HG03103 (cell line): ENCODE results near the gene CTXN1.
"Not testable (repeated sequence)": the region's sequence is repeated elsewhere in the genome, so short reads cannot be mapped to it uniquely, and the experiment has no call there.

Experiments used
- ATAC-seq: cut with Tn5 transposase; IDR thresholded peaks from one replicate; pipeline ENCODE4 v1.9.1; 2021; ENCODE audit warnings: low read depth; ENCODE audit not compliant: unreplicated experiment

CTXN1 gene

DNA sequence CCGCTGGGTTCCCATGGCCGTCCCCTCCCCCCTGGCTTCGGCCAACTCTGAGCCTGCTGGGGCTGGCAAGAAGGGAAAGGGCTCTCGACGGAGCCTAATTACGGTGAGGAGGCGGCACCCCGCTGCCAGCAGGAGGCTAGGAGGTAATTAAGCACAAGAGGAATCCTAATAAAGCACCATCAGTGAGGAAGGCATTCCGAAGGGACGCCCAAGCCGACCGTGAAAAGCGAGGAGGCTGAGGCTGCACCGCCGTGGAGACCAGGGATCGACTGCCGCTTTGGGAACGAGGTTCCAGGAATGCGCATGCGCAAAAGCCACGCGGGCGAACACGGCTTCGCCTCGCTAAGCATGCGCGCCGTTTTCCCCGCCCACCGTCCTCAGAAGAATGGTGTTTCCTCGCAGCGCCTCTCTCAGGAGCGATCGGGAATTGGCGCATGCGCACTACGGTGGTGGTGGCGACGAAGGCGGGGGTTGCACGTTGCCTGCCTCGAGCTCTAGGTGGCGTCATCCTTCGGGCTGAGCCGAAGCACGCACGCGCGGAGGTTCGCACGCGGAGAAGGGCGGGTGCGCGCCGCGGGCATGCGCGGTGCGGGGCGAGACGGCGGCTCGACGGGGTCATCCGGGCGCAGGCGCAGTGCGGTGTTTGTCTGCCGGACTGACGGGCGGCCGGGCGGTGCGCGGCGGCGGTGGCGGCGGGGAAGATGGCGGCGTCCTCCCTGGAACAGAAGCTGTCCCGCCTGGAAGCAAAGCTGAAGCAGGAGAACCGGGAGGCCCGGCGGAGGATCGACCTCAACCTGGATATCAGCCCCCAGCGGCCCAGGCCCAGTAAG lies 22.5 kb downstream of the CTXN1 start, which contains the start of gene MAP2K7:
TSS of gene MAP2K7 (plus strand) at position 634 of the 830 bp plus-strand sequence. CDS start at position 702, 68 bp downstream.
- peak; percentile 86 for ATAC-seq

DNA sequence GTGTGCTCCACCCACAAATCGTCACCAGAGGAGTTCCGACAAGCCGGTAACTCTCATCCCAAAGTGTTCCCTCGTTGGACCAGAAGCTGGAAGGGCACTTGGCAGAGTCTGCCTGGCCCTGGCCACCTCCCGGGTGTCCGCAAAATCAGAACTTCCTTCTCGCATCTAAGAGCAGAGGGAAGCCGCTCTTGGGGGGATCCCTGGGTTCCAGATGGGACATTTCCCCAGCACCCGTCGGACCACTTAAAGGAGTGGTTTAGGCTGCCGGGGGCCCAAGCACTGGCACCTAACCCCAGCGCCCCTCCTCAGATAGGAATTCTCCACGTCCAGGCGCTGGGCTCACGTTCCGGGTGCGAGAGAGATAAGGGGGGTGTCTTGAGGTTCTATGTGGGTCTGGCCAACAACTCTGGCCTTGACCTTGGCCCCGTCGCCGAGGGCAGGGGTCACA lies 23.1 kb downstream of the CTXN1 start:
- no peak for ATAC-seq

DNA sequence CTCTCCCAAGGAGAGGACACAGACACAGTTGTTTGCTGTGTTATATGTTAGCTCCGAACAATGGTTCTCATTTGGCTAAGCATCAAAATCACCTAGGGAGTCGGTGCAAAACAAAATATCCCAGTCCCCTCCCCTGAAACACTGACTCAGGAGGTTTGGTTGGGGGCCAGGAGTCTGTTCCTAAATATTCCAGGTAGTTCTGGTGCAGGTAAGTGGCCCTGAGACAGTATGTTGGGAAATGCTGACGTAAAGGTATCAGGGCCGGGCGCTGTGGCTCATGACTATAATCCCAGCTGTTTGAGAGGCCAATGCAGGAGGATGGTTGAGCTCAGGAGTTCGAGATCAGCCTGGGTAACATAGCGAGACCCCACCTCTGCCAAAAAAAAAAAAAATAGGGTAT lies 24.6 kb downstream of the CTXN1 start:
- ATAC-seq, result no peak

DNA sequence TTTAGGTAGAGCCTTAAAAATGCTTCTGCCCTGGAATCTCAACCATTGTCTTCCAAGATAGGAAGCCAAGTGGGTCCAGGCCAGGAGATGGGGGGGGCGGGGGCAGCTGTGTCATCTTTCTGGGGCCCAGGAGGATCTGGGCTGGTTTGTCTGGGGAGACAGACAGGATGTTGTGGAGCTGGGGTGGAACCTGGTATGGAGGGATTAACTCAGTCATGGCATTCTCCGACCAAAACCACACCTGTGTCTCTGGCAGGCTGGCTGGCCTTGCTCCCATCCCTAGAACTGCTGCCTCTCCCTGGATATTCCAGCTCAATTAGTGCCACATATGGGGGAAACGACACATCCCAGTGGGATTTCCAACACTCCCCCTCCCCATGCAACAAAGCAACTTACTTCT lies 25.0 kb downstream of the CTXN1 start:
- ATAC-seq, result no peak

DNA sequence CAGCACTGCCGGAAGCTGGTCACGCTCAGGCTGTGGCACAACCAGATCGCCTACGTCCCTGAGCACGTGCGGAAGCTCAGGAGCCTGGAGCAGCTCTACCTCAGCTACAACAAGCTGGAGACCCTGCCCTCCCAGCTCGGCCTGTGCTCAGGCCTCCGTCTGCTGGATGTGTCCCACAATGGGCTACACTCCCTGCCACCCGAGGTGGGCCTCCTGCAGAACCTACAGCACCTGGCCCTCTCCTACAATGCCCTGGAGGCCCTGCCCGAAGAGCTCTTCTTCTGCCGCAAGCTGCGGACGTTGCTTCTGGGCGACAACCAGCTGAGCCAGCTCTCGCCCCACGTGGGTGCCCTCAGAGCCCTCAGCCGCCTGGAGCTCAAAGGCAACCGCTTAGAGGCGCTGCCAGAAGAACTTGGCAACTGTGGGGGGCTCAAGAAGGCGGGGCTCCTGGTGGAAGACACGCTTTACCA lies 25.5 kb downstream of the CTXN1 start:
- ATAC-seq, result no peak

DNA sequence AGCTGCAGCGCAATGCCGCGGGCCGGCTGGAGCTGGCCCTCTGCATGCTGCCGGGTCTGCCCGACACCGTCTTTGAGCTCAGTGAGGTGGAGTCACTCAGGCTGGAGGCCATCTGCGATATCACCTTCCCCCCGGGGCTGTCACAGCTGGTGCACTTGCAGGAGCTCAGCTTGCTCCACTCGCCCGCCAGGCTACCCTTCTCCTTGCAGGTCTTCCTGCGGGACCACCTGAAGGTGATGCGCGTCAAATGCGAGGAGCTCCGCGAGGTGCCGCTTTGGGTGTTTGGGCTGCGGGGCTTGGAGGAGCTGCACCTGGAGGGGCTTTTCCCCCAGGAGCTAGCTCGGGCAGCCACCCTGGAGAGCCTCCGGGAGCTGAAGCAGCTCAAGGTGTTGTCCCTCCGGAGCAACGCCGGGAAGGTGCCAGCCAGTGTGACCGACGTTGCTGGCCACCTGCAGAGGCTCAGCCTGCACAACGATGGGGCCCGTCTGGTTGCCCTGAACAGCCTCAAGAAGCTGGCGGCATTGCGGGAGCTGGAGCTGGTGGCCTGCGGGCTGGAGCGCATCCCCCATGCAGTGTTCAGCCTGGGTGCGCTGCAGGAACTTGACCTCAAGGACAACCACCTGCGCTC lies 26.1 kb downstream of the CTXN1 start:
- ATAC-seq, result no peak

DNA sequence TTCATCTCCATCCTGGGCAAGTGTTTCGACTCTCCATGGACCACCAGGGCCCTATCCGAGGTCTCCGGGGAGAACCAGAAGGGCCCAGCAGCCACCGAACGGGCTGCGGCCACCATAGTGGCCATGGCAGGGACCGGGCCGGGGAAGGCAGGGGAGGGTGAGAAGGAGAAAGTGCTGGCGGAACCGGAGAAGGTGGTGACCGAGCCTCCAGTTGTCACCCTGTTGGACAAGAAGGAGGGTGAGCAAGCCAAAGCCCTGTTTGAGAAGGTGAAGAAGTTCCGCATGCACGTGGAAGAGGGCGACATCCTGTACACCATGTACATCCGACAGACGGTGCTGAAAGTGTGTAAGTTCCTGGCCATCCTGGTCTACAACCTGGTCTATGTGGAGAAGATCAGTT lies 27.0 kb downstream of the CTXN1 start:
- ATAC-seq, result no peak

DNA sequence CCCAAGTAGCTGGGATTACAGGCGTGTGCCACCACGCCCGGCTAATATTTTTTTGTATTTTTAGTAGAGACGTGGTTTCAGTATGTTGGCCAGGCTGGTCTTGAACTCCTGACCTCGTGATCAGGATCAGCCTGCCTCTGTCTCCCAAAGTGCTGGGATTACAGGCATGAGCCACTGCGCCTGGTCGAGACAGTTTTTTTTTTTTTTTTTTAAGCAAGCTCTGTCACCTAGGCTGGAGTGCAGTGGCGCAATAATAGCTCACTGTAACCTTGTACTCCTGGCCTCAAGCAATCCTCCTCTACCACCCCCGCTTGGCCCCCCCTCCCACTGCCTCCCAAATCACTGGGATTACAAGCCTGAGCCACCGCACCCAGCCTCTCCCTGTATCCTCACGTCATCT lies 28.6 kb downstream of the CTXN1 start:
- no peak for ATAC-seq

DNA sequence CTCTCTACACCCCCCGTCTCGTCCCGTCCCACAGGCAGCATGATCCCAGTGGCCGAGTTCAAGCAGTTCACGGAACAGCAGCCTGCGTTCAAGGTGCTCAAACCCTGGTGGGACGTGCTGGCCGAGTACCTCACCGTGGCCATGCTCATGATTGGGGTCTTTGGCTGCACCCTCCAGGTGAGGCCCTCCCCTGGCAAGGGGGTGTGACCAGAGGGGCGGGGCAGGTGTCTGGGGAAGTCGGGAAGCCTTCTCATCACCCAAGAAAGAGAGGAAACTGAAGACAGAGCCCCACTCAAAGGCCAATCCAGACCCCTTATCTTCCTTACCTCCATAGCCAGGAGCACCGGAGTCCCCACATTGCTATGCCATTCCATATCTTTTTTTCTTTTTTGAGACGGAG lies 30.4 kb downstream of the CTXN1 start:
- ATAC-seq, result no peak

DNA sequence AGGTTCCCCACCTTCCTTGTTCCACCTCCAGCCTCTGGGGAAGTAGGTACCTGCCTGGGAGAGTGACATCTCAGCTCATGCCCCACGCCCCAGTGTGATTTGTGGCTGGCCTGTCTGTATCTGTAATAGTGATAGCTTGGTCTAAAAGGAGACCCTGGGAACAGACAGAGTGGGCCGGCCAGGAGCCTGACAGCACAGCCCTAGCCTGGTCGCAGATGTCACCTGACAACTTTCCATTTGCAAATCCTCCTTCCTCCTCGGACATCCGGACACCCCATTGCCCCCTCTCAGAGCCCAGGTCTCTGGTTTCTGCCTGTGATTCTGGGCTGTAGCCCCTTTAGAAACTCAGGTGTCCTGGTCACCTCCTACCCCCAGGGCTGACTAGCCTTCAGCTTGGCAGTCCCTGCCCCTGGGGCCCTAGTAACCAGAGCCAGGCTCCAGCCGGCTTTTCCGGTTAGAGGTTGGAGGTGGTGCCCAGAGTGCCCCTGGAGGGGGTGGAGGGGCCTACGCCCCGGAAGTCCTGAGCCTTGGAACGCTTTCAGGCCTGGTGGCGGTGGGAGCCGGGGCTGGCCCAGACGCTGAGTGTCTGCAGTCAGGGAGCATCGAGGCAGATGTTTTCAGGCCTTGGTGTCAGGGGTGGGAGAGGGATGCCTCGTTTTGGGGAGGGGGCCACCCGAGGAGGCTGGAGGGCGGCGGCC lies 31.2 kb downstream of the CTXN1 start:
- no peak for ATAC-seq

DNA sequence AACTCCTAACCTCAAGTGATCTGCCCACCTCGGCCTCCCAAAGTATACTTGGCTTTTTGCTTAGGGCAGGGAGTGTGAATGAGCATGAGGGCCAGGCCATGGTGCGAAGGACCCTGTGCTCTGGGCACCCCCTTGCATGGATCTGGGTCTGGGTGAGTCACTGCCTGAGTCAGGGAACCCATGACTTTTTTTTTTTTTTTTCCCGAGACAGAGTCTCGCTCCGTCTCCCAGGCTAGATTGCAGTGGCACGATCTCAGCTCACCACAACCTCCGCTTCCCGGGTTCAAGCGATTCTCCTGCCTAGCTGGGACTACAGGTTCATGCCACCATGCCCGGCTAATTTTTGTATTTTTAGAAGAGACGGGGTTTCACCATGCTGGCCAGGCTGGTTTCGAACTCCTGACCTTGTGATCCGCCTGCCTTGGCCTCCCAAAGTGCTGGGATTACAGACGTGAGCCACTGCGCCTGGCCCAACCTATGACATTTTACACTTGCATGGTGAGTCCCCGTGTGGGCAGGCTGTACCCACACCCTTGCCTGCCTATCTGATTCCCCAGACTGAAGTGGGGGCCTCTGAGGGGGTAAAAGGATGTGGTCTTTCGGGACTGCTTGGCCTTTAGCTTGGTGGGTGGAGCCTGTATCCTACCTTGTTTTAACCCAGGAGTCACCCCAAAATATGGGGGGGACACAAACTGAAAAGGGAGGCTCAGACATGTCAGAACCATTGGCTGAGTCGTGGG lies 32.4 kb downstream of the CTXN1 start:
- ATAC-seq, result not testable (repeated sequence)

DNA sequence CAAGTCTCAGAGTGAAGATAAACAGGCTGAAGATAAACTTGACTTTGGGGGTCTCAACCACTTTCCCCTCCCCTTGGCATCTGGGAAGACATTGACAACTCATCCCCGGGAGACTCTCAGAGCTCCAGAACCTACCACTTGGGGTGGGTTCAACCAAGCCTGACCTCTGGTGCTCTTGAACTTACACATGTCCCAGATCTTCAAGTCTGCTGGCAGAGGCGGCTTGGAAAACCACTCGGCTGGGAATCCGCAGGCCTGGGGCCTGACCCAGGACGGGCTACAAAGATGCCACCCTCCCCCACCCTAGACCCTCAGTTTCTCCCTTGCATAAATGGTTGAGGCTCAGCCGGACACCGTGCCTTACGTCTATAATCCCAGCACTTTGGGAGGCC lies 37.1 kb downstream of the CTXN1 start:
- no peak for ATAC-seq

DNA sequence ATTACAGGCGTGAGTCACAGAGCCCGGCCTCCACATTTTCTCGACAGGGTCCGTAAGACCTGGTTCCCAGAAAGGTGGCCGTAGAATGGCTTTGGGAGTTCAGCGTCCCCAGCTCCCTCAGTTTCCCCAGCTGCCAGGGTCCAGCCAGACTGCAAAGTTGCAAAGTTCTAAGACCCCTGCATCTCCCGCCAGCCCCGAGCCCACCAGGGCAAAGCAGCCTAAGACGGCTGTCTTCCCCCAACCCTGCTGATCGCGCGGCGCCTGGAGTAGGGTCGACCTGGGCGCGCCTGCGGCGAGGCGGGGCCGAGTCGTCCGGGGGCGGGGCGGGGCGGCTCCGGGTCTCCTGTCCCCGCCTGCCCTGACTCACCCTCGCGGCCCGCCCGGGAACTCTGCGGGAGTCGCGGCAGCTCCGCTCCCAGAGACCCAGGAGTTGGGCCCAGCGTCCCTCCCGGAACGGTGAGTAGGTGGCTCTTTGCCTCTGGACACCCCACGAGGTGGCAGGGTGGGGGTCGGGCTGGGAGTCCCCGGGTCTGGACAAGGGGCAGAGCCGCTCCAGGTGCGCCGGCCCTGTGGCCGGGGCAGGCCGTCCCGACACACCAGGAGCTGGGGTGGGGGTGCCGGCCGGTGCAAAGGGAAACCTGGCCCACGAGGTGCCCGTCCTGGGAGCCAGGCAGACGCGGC lies 37.6 kb downstream of the CTXN1 start, which contains the start of gene LRRC8E:
TSS of gene LRRC8E (plus strand) at position 366 of the 681 bp plus-strand sequence. CDS start 7,094 bp downstream, outside the sequence.
- no peak for ATAC-seq

DNA sequence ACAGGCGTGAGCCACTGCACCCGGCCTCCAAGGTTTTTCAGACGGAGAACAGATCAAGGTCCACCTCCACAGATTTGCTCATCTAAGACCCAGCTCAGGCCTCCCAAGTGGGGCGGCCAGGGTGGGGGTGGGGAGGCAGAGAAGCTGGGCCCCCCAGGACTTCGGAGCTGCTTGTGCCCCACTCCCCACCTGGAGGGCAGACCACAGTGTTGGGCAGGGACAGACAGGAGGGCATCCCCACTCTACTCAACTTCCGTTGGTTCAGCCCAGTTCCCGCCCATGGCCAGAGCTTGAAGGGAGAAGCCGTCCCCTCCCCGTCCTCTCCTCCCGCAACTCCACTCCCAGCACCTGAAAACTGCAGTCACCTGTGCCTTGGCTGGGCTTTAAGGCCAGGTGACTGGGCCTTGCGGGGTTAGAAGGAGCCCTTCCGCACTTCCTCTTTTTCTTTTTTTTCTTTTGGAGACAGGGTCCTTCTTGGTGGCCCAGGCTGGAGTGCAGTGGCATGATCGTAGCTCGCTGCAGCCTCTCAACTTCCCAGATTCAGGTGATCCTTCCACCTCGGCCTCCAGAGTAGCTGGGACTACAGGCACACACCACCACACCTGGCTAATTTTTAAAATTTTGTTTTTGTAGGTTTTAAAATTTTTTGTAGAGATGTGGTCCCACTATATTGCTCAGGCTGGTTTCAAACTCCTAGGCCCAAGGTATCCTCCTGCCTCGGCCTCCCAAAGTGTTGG lies 38.4 kb downstream of the CTXN1 start:
- ATAC-seq, result no peak

DNA sequence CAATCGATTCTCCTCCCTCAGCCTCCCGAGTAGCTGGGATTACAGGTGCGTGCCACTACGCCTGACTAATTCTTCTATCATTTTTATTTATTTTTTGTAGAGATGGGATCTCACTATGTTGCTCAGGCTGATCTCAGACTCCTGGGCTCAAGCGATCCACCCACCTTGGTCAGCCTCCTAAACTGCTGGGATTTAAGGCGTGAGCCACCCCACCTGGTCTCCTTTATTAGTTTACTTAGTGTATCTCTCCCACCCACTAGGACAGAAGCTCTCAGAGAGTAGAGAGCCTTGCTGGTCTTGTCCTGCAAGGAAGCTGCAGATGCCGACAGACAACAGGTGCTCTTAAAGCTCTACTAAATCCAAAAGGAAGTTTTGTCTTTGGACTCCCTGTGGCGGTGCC lies 40.1 kb downstream of the CTXN1 start:
- ATAC-seq, result no peak

DNA sequence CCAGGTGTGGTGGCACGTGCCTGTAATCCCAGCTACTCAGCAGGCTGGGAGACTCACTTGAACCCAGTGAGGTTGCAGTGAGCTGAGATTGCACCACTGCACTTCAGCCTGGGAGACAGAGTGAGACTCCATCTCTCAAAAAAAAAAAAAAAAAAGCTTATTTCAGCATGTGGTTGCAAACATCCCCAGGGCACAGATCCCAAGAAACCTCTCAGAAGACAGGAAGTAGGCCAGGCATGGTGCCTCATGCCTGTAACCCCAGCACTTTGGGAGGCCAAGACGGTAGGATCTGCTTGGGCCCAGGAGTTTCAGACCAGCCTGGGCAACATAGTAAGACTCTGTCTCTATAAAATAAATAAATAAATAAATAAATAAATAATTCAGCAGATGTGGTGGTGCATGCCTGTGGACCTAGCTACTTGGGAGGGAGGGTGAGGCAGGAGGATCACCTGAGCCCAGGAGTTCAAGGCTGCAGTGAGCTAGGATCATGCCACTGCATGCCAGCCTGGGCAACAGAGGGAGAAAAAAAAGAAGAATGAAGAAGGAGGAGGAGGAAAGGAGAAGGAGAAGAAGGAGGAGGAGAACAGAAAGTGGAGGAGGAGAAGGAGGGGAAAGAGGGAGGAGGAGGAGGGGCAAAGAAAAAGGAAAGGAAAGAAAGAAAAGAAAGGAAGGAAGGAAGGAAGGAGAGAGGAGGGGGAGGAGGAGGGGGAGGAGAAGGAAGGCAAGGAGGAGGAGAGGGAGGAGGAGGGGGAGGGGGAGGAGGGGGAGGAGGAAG lies 42.0 kb downstream of the CTXN1 start:
- no peak for ATAC-seq

DNA sequence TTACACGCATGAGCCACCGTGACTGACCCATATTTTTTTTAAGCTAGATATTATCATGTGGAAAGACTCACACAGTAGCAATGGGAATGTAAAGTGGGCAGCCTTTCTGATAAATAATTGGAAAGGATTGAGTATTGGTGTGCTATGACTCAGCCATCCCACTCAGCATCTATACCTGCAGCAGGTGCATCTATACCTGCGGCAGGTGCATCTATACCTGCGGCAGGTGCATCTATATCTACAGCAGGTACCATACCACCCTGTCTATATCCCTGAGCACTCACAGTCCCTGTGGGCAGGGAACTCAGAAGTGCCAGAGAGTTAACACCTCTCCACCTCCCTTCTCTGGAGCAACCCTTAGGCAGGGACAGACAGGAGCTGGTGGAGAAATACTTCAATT lies 42.8 kb downstream of the CTXN1 start:
- no peak for ATAC-seq

DNA sequence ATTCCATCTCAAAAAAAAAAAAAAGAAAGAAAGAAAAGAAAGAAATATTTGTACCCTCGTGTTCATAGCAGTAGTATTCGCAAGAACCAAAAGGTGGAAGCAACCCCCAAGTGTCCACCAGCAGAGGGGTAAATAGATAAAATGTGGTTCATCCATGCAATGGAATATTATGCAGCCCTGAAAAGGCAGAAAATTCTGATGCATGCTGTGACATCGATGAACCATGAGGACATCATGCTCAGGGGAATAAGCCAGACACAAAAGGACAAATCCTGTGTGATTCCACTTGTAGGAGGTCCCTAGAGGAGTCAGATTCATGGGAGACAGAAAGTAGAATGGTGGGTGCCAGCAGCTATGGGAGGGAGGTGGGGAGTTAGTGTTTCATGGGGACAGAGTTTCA lies 44.0 kb downstream of the CTXN1 start:
- no peak for ATAC-seq

DNA sequence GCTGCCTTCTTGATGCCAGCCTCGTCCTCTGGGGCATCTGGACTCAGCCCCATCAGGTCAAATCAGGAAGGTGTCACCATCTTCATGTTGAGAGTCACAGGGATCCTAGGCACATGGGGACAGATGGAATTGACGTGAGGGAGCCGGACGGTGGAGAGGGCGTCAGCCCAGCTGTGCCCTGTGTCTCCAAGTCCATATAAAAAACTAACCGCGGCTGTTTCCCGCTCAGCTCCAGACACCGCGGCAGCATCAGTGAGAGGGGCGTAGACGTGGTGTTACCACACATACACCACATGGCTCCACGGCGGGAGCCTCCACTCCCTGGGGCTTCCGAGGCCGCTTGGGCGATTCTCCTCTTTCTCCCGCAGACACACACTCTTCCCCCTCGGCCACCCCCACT lies 46.1 kb downstream of the CTXN1 start:
- no peak for ATAC-seq
